Stimulated activated memory B cell treated with anti-CD40 and anti-IgM and Interleukin-4, amounts not matched to agents 10 μg/mL and 1 μg/mL and 100 μg/mL, for 72 hours (primary cell): ENCODE measurements around the gene NLGN4Y.

Source experiments
- ATAC-seq: fragments of 150-1000 bp; cut with Tn5 transposase; 2 replicates; pipeline ENCODE4 v1.10.0; 2021
- H3K27ac Mint-ChIP-seq: one replicate; pipeline ENCODE4 v1.8.0; 2022; ENCODE audit warnings: mild to moderate bottlenecking, mixed read lengths
- H3K27me3 Mint-ChIP-seq: one replicate; pipeline ENCODE4 v1.8.0; 2022; ENCODE audit warnings: mixed read lengths
- H3K36me3 Mint-ChIP-seq: one replicate; pipeline ENCODE4 v1.8.0; 2022; ENCODE audit warnings: mixed read lengths
- H3K4me1 Mint-ChIP-seq: one replicate; pipeline ENCODE4 v1.8.0; 2022; ENCODE audit warnings: mixed read lengths
- H3K4me3 Mint-ChIP-seq: one replicate; pipeline ENCODE4 v1.8.0; 2022; ENCODE audit warnings: mild to moderate bottlenecking, moderate library complexity, mixed read lengths
- H3K9me3 Mint-ChIP-seq: one replicate; pipeline ENCODE4 v1.8.0; 2022; ENCODE audit warnings: mixed read lengths

NLGN4Y gene

GRCh38 chrY:14618513-14618912 lies 94.2 kb downstream of the NLGN4Y start:
- Mint-ChIP-seq H3K27me3 (no peaks in the 10 kb centered on the region), H3K27ac (no peak overlapping the region), H3K36me3 (no peaks in the 10 kb centered on the region), H3K9me3 (no peaks in the 10 kb centered on the region), H3K4me1 (no peaks in the 10 kb centered on the region), H3K4me3 (no peak overlapping the region)
- no peak for ATAC-seq

- H3K9me3 Mint-ChIP-seq, result peaks cover 3% of the 10 kb centered on the region
- no peak overlapping the region for H3K27ac Mint-ChIP-seq
- peaks cover 6% of the 10 kb centered on the region for H3K36me3 Mint-ChIP-seq
- no peaks in the 10 kb centered on the region for H3K4me1 Mint-ChIP-seq
- no peak overlapping the region for H3K4me3 Mint-ChIP-seq
- H3K27me3 Mint-ChIP-seq, result no peaks in the 10 kb centered on the region
- ATAC-seq, result no peak
These were observed 103.9 kb downstream of the NLGN4Y start for GRCh38 chrY:14628208-14628607.

- Mint-ChIP-seq H3K27me3 (no peaks in the 10 kb centered on the region), H3K4me1 (no peaks in the 10 kb centered on the region), H3K9me3 (no peaks in the 10 kb centered on the region), H3K36me3 (no peaks in the 10 kb centered on the region), H3K4me3 (no peak overlapping the region), H3K27ac (no peak overlapping the region)
- no peak for ATAC-seq
These were observed 107.3 kb downstream of the NLGN4Y start for GRCh38 chrY:14631676-14632075.

DNA sequence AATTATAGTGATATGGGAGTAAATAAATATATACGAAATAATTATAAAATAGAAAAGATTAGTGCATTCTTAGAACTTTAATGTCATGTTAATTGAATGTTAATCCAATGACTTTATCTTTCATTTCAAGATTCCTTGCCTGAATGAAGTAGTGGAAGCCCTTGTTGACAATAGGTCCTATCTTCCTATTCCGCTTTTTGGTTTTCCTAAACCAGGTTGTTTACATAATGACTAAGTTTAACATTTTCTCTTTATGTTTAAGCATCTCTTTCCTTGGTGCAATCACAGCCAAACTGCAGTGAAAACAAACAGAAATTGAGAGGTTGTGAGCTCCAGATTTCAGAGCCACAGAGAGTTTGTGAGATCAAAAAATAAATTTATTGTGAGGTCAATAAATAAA lies 109.4 kb downstream of the NLGN4Y start:
- no peak for ATAC-seq
- no peaks in the 10 kb centered on the region for H3K4me1 Mint-ChIP-seq
- H3K4me3 Mint-ChIP-seq, result no peak overlapping the region
- no peaks in the 10 kb centered on the region for H3K27me3 Mint-ChIP-seq
- H3K36me3 Mint-ChIP-seq, result no peaks in the 10 kb centered on the region
- H3K27ac Mint-ChIP-seq, result no peak overlapping the region
- no peaks in the 10 kb centered on the region for H3K9me3 Mint-ChIP-seq

- ATAC-seq, result no peak
These were observed 110.6 kb downstream of the NLGN4Y start for GRCh38 chrY:14634954-14635353.

DNA sequence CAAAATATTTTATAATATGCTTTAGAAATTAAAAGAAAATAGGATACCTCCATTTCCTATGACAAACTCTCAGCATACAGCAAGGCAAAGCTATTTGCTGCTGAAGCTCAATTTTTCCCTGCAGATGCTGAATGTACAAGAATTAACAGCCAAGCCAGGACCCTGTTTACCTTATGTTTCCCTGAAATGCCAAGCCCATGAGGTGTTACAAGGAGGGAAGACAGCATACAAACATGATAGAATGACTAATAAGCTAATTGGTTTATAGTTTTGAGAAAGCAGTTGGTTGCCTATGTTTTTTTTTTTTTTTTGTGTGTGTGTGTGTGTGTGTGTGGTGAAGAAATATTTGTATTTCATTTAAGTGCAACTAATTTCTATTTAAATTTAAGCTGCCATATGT lies 113.2 kb downstream of the NLGN4Y start:
- no peak overlapping the region for H3K27ac Mint-ChIP-seq
- no peak for ATAC-seq
- no peak overlapping the region for H3K4me3 Mint-ChIP-seq
- H3K9me3 Mint-ChIP-seq, result no peaks in the 10 kb centered on the region
- no peaks in the 10 kb centered on the region for H3K27me3 Mint-ChIP-seq
- H3K36me3 Mint-ChIP-seq, result no peaks in the 10 kb centered on the region
- H3K4me1 Mint-ChIP-seq, result no peaks in the 10 kb centered on the region

More at GRCh38 chrY:14634954-14635353, 110.6 kb downstream of the NLGN4Y start:
- H3K27me3 Mint-ChIP-seq, result no peaks in the 10 kb centered on the region
- no peak overlapping the region for H3K4me3 Mint-ChIP-seq
- H3K27ac Mint-ChIP-seq, result no peak overlapping the region
- no peaks in the 10 kb centered on the region for H3K9me3 Mint-ChIP-seq
- no peaks in the 10 kb centered on the region for H3K4me1 Mint-ChIP-seq
- H3K36me3 Mint-ChIP-seq, result no peaks in the 10 kb centered on the region

DNA sequence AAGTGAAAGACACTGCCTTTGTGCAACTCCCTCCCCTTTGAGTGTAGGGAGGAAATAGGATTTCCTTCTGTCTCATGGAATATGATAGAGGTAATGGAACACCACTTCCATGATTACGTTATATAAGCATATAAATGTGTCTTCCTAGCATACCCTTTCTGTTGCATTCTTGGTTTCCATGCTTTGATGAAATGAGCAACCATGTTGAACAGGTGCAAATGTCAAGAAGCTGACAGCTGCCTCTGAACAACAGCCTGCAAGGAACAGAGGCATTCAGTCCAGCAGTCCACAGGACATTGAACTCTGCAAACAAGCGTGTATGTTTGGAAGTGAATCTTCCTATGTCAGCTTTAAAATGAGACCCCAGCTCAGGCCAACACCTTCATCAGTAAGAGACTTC lies 117.5 kb downstream of the NLGN4Y start:
- no peak overlapping the region for H3K27ac Mint-ChIP-seq
- no peaks in the 10 kb centered on the region for H3K27me3 Mint-ChIP-seq
- no peaks in the 10 kb centered on the region for H3K9me3 Mint-ChIP-seq
- ATAC-seq, result no peak
- H3K36me3 Mint-ChIP-seq, result no peaks in the 10 kb centered on the region
- H3K4me1 Mint-ChIP-seq, result no peaks in the 10 kb centered on the region
- H3K4me3 Mint-ChIP-seq, result no peak overlapping the region

DNA sequence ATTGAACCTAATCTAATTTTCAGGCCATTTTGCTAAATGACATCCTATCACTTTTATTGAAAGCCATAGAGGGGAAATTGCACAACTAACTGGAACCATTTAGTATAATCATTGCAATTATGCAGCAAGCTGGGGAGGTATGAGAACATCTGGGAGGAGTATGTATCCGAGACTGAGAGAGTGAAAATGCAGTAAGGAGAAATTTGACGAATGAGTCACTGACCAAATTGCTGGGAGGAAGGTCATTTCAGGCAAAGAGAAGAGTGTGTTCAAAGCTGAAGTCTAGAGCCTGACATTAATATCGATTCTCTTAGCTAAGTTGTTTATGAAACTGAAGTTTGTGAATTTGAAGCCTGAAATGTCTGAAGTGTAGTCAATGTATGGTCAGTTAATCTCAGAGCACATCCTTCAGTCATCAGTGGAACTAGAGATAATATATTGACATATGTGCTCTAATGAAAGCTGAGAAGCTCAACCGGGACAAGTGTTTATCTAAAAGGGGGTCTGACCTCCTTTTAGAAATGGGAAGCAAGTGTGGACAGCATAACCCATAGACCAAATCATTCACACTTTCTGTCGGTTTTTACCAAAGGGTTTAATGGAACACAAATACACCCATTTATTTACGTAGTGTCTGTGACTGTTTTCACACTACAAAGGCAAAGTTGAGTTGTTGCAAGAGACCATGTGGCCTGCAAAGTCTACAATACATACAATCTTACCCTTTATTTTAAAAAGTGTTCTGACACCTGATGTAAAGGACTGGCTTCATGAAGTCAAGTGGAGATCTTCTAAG lies 120.0 kb downstream of the NLGN4Y start:
- no peak overlapping the region for H3K27ac Mint-ChIP-seq
- no peaks in the 10 kb centered on the region for H3K9me3 Mint-ChIP-seq
- H3K36me3 Mint-ChIP-seq, result no peaks in the 10 kb centered on the region
- no peaks in the 10 kb centered on the region for H3K27me3 Mint-ChIP-seq
- no peak overlapping the region for H3K4me3 Mint-ChIP-seq
- no peak for ATAC-seq
- H3K4me1 Mint-ChIP-seq, result no peaks in the 10 kb centered on the region

- Mint-ChIP-seq H3K4me1 (no peaks in the 10 kb centered on the region), H3K27me3 (no peaks in the 10 kb centered on the region), H3K36me3 (no peaks in the 10 kb centered on the region), H3K9me3 (no peaks in the 10 kb centered on the region), H3K4me3 (no peak overlapping the region), H3K27ac (no peak overlapping the region)
- no peak for ATAC-seq
These were observed 154.9 kb downstream of the NLGN4Y start for GRCh38 chrY:14679181-14679580.

GRCh38 chrY:14694543-14694942 lies 170.2 kb downstream of the NLGN4Y start:
- Mint-ChIP-seq H3K36me3 (no peaks in the 10 kb centered on the region), H3K27ac (no peak overlapping the region), H3K9me3 (peaks cover 3% of the 10 kb centered on the region), H3K4me3 (no peak overlapping the region), H3K4me1 (peaks cover 6% of the 10 kb centered on the region), H3K27me3 (no peaks in the 10 kb centered on the region)
- ATAC-seq, result no peak

GRCh38 chrY:14708158-14708557 lies 183.8 kb downstream of the NLGN4Y start:
- Mint-ChIP-seq H3K27me3 (no peaks in the 10 kb centered on the region), H3K9me3 (peaks cover 2% of the 10 kb centered on the region), H3K4me3 (no peak overlapping the region), H3K27ac (no peak overlapping the region), H3K4me1 (no peaks in the 10 kb centered on the region), H3K36me3 (peaks cover 4% of the 10 kb centered on the region)
- no peak for ATAC-seq

DNA sequence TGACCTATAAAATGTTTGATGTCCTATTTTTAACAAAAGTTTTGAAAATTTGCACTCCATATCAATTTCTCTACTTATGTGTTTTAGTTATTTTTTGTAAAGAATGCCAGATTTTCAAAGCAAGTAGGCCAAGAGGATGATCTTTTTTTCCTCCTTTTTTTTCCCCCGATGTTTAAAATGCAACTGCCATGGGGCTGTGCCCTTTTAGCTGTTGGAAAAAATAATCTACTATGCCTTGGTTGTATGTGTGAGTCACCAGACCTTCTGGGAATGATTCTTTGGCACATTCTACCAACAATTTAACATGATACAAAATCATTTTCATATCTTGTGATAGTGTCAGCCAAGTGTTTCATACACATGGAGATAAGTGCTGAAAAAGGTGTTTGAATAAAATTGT lies 217.3 kb downstream of the NLGN4Y start:
- Mint-ChIP-seq H3K36me3 (no peaks in the 10 kb centered on the region), H3K27me3 (no peaks in the 10 kb centered on the region)

DNA sequence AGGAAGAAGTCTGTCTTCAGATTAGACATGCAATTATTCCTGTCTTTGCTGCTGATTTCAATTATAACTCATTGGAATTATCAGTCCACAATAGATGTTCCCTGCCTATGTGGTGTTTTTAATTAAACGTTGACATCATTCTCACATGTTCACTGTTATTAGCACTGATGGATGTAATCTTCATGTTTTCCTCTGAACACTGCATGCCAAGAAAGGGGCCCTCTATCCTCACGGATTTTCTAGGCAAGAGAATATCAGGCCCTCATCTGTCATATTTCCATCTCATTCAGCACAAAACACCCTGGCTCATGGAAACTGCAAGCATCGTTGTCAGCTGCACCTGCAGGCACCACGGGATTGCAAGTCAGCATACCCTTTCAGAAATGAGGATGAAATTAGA lies 224.0 kb downstream of the NLGN4Y start:
- Mint-ChIP-seq H3K36me3 (no peaks in the 10 kb centered on the region), H3K4me1 (peaks cover 6% of the 10 kb centered on the region), H3K4me3 (no peak overlapping the region), H3K27me3 (no peaks in the 10 kb centered on the region), H3K27ac (no peak overlapping the region), H3K9me3 (no peaks in the 10 kb centered on the region)
- ATAC-seq, result no peak

More for the DNA sequence above, 217.3 kb downstream of the NLGN4Y start:
- H3K9me3 Mint-ChIP-seq, result no peaks in the 10 kb centered on the region
- H3K4me3 Mint-ChIP-seq, result no peak overlapping the region
- no peak overlapping the region for H3K27ac Mint-ChIP-seq
- no peak for ATAC-seq
- H3K4me1 Mint-ChIP-seq, result no peaks in the 10 kb centered on the region

DNA sequence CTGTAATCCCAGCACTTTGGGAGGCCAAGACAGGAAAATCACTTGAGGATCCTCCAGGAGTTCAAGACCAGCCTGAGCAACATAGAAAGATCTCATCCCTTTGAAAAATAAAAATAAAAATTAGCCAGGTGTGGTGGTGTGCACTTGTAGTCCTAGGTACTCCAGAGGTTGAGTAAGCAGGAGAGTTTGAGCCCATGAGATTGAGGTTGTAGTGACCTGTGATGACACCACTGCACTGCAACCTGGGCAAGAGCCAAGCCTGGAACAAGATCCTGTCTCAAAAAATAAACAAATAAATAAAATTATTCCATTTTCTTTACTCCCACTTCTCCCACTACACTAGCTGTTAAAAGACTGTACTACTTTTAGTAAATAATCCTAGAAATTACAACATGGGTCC lies 231.2 kb downstream of the NLGN4Y start:
- no peak for ATAC-seq
- peaks cover 11% of the 10 kb centered on the region for H3K4me1 Mint-ChIP-seq
- no peak overlapping the region for H3K27ac Mint-ChIP-seq
- H3K27me3 Mint-ChIP-seq, result no peaks in the 10 kb centered on the region
- no peaks in the 10 kb centered on the region for H3K36me3 Mint-ChIP-seq
- H3K9me3 Mint-ChIP-seq, result no peaks in the 10 kb centered on the region
- no peak overlapping the region for H3K4me3 Mint-ChIP-seq

DNA sequence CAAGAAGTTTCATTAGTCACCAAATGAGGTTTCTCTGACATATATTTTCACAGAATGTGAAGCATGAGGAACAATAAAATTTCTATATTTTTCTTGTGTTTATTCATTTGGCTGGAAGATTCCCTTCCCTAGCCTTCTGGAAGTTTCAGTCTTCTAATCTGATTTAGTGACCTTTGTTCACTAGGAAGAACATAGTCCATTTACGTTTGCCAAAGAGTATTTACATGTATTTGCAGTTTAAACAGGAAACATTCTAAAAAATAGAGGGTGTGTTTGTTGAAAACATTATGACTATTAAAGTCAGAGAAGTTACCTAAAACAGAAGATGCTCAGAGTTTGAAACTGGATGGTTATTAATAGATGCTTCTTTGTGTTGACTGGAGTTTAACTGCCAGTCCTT lies 238.6 kb downstream of the NLGN4Y start:
- Mint-ChIP-seq H3K4me1 (peaks cover under 1% of the 10 kb centered on the region), H3K36me3 (no peaks in the 10 kb centered on the region)

GRCh38 chrY:14763600-14763999 lies 239.3 kb downstream of the NLGN4Y start:
- H3K27me3 Mint-ChIP-seq, result no peaks in the 10 kb centered on the region
- no peaks in the 10 kb centered on the region for H3K4me1 Mint-ChIP-seq
- H3K9me3 Mint-ChIP-seq, result no peaks in the 10 kb centered on the region
- no peak overlapping the region for H3K4me3 Mint-ChIP-seq
- H3K27ac Mint-ChIP-seq, result no peak overlapping the region
- no peaks in the 10 kb centered on the region for H3K36me3 Mint-ChIP-seq
- ATAC-seq, result no peak

More for the DNA sequence above, 238.6 kb downstream of the NLGN4Y start:
- Mint-ChIP-seq H3K27me3 (no peaks in the 10 kb centered on the region), H3K9me3 (no peaks in the 10 kb centered on the region), H3K27ac (no peak overlapping the region), H3K4me3 (no peak overlapping the region)
- ATAC-seq, result no peak
